PFSK-1 (cell line): ENCODE data around the gene GRID1.

Source experiments
- FOXP2 ChIP-seq: optimal IDR thresholded peaks from 2 replicates; pipeline ENCODE3; 2011; ENCODE audit warnings: borderline replicate concordance, control low read depth, inconsistent platforms; ENCODE audit not compliant: insufficient read depth; ENCODE audit errors: extremely low read length, extremely low read depth
- POLR2AphosphoS5 ChIP-seq: IDR thresholded peaks from 2 replicates; pipeline ENCODE4 v1.6.1; 2012; ENCODE audit warnings: low read depth, mild to moderate bottlenecking, control low read depth, low read length, moderate library complexity

- TF ChIP-seq FOXP2 (no peak), POLR2AphosphoS5 (no peak)
Observed at GRCh38 chr10:85888559-85888958, 478.0 kb downstream of the GRID1 start.
